Trophoblast cell (in vitro differentiated cells and primary cell): ENCODE measurements around the gene NUB1.
A peak's percentile ranks its signal among the peaks of the same experiment; 100 is the strongest.

Experiments
- DNase-seq, 2 donors: peaks; one replicate each; pipeline ENCODE4 v3.0.0-alpha.2; 2016
- H2AFZ ChIP-seq: 2 replicates; pipeline ENCODE4 v1.6.1; 2013; ENCODE audit warnings: low read length, moderate library complexity, mild to moderate bottlenecking; ENCODE audit not compliant: insufficient read depth, poor library complexity
- H2AK5ac ChIP-seq: 2 replicates; pipeline ENCODE4 v1.6.1; 2013; ENCODE audit warnings: mild to moderate bottlenecking, low read length
- H2BK120ac ChIP-seq: 2 replicates; pipeline ENCODE4 v1.6.1; 2013; ENCODE audit warnings: low read length, mild to moderate bottlenecking, moderate library complexity; ENCODE audit not compliant: insufficient read depth, poor library complexity
- H2BK12ac ChIP-seq: 2 replicates; pipeline ENCODE4 v1.6.1; 2013; ENCODE audit warnings: mild to moderate bottlenecking, low read length, moderate library complexity
- H2BK5ac ChIP-seq: 2 replicates; pipeline ENCODE4 v1.6.1; 2013; ENCODE audit warnings: low read length, low read depth, moderate library complexity, mild to moderate bottlenecking; ENCODE audit not compliant: poor library complexity
- H3K14ac ChIP-seq: 2 replicates; pipeline ENCODE4 v1.6.1; 2013; ENCODE audit warnings: mild to moderate bottlenecking, low read length
- H3K18ac ChIP-seq: 2 replicates; pipeline ENCODE4 v1.6.1; 2013; ENCODE audit warnings: mild to moderate bottlenecking, low read length
- H3K23ac ChIP-seq: 2 replicates; pipeline ENCODE4 v1.6.1; 2013; ENCODE audit warnings: low read length
- H3K27ac ChIP-seq: 2 replicates; pipeline ENCODE4 v1.5.1; 2013; ENCODE audit warnings: low read depth, mild to moderate bottlenecking, inconsistent platforms, low read length, moderate library complexity
- H3K27me3 ChIP-seq: 2 replicates; pipeline ENCODE4 v1.6.1; 2013; ENCODE audit warnings: inconsistent platforms, mild to moderate bottlenecking, low read length, moderate library complexity; ENCODE audit not compliant: insufficient read depth
- H3K36me3 ChIP-seq, 2 experiments: 1 replicate in 1 of 2; 2 replicates in 1 of 2; pipeline ENCODE4 v1.6.1; 2013; ENCODE audit warnings: low read length in 2 of 2, mild to moderate bottlenecking in 2 of 2, moderate library complexity in 1 of 2; ENCODE audit not compliant: insufficient read depth in 2 of 2, control insufficient read depth in 1 of 2
- H3K4ac ChIP-seq: 2 replicates; pipeline ENCODE4 v1.6.1; 2013; ENCODE audit warnings: low read depth, mild to moderate bottlenecking, low read length, moderate library complexity
- H3K4me1 ChIP-seq, 2 experiments: 1 replicate in 1 of 2; 2 replicates in 1 of 2; pipeline ENCODE4 v1.6.1; 2013; ENCODE audit warnings: low read length in 2 of 2, mild to moderate bottlenecking in 2 of 2, moderate library complexity in 1 of 2; ENCODE audit not compliant: insufficient read depth in 2 of 2, control insufficient read depth in 1 of 2
- H3K4me2 ChIP-seq: 2 replicates; pipeline ENCODE4 v1.6.1; 2013; ENCODE audit warnings: inconsistent platforms, mild to moderate bottlenecking, low read length, moderate library complexity
- H3K4me3 ChIP-seq: 2 replicates; pipeline ENCODE4 v1.5.1; 2013; ENCODE audit warnings: mild to moderate bottlenecking, low read depth, low read length, inconsistent platforms
- H3K79me1 ChIP-seq: one replicate; pipeline ENCODE4 v1.6.1; 2013; ENCODE audit warnings: low read length
- H3K79me2 ChIP-seq: 2 replicates; pipeline ENCODE4 v1.6.1; 2013; ENCODE audit warnings: low read length, mild to moderate bottlenecking; ENCODE audit not compliant: control insufficient read depth, insufficient read depth, poor library complexity
- H3K9ac ChIP-seq: 2 replicates; pipeline ENCODE4 v1.6.1; 2013; ENCODE audit warnings: mild to moderate bottlenecking, low read length
- H3K9me3 ChIP-seq: 2 replicates; pipeline ENCODE4 v1.6.1; 2013; ENCODE audit warnings: low read depth, mild to moderate bottlenecking, control low read depth, inconsistent platforms, low read length; ENCODE audit not compliant: insufficient read depth
- H4K12ac ChIP-seq: 2 replicates; pipeline ENCODE4 v1.6.1; 2013; ENCODE audit warnings: low read depth, mild to moderate bottlenecking, low read length, moderate library complexity
- H4K8ac ChIP-seq: 2 replicates; pipeline ENCODE4 v1.6.1; 2013; ENCODE audit warnings: low read depth, mild to moderate bottlenecking, low read length, moderate library complexity
- H4K91ac ChIP-seq: one replicate; pipeline ENCODE4 v1.6.1; 2013; ENCODE audit warnings: low read depth, mild to moderate bottlenecking, low read length, moderate library complexity
- WGBS: extraction: QIAGEN DNeasy Blood & Tissue Kit; methylation state at CpG from one replicate; pipeline ENCODE4 v1.1.7; 2013; ENCODE audit warnings: missing lambda C conversion rate; ENCODE audit not compliant: insufficient read length, insufficient coverage; ENCODE audit errors: extremely low coverage; 5-methylcytosine and 5-hydroxymethylcytosine counted together

Gene NUB1

DNA sequence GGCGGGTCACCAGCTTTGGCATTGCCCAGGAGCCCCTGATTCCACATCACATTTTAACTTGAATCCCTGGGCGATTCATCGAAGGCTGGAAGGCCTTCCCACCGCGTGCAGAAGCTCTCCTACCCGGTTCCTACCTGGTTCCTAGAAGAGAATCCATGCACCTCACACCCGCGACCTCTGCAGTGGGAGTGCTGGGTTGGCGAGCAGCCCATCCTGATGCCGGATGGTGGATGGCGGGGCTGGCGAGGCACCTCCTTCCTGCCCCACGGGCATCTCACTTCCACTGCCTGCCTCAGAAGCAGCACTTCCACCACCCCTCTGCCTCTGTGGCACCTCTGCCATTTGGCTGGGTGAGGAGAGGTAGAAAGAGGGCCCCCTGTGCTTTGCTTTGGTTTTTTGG lies 32.0 kb downstream of the NUB1 start:
- H3K9ac ChIP-seq, result no peak overlapping the region
- no peak overlapping the region for H2BK120ac ChIP-seq
- no peak overlapping the region for H4K8ac ChIP-seq
- H2AK5ac ChIP-seq, result no peak overlapping the region
- no peak overlapping the region for H3K4me3 ChIP-seq
- no CpG with 5 or more reads among the region's 13 CpGs for WGBS
- H3K27ac ChIP-seq, result no peak overlapping the region
- no peak overlapping the region for H3K18ac ChIP-seq
- H3K79me2 ChIP-seq, result no peaks in the 10 kb centered on the region
- H3K36me3 ChIP-seq, result peaks cover 30 to 34% of the 10 kb centered on the region in 2 experiments
- DNase-seq, result no peak
- no peak overlapping the region for H2AFZ ChIP-seq
- H3K23ac ChIP-seq, result no peak overlapping the region
- no peaks in the 10 kb centered on the region for H3K79me1 ChIP-seq
- no peak overlapping the region for H3K4ac ChIP-seq
- H4K91ac ChIP-seq, result no peak overlapping the region
- H3K9me3 ChIP-seq, result no peaks in the 10 kb centered on the region
- H2BK12ac ChIP-seq, result no peak overlapping the region
- H2BK5ac ChIP-seq, result no peak overlapping the region
- no peaks in the 10 kb centered on the region for H3K4me1 ChIP-seq
- no peak overlapping the region for H3K4me2 ChIP-seq
- no peaks in the 10 kb centered on the region for H3K27me3 ChIP-seq
- no peak overlapping the region for H4K12ac ChIP-seq
- H3K14ac ChIP-seq, result no peak overlapping the region

DNA sequence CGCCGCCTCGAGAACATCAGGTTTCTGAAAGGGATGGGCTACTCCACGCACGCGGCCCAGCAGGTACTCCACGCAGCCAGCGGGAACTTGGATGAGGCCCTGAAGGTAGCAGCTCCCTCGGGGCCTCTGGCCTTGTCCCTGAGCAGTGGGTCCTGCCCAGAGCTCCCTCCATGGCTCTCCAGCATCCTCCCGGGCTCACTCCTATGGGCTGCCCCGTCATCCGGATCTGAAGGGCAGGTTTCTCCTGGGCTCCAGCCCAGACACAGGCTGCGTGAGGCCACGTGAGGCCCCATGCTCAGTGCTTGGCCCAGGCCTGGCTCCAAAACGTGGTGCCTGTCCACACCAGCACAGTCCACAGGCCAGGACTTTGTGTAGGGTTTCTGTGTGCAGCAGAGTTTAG lies 32.5 kb downstream of the NUB1 start:
- Histone ChIP-seq H3K36me3 (peaks cover 30 to 34% of the 10 kb centered on the region in 2 experiments), H3K27ac (no peak overlapping the region), H3K4ac (no peak overlapping the region), H2BK5ac (no peak overlapping the region), H4K91ac (no peak overlapping the region), H3K4me1 (no peaks in the 10 kb centered on the region), H2BK120ac (no peak overlapping the region), H3K9ac (no peak overlapping the region), H3K79me2 (no peaks in the 10 kb centered on the region), H3K4me3 (no peak overlapping the region), H3K4me2 (no peak overlapping the region), H4K12ac (no peak overlapping the region), H3K18ac (no peak overlapping the region), H3K23ac (no peak overlapping the region), H3K9me3 (no peaks in the 10 kb centered on the region), H2AFZ (no peak overlapping the region), H3K14ac (no peak overlapping the region), H2AK5ac (no peak overlapping the region), H3K79me1 (no peaks in the 10 kb centered on the region), H2BK12ac (no peak overlapping the region), H4K8ac (no peak overlapping the region), H3K27me3 (no peaks in the 10 kb centered on the region)
- WGBS, result no CpG with 5 or more reads among the region's 15 CpGs
- DNase-seq, result no peak

DNA sequence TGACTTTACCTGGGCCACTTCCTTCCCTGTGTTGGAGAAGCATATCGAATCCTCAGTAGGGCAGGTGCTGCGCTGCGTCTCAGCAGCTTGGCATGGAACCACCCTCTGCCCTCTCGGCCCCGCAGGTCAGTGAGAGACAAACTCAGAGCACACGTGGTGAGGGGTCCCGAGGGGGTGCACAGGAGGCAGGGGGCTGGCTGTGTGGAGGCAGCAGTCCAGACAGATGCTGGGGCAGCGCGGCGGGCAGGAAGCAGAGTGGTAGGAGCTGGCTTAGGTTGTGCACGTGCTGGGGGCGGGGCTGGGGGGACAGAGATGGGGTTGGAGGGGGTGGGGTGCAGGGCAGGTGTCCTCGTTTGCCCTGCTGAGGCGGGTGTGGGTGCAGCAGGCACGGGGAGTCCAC lies 33.1 kb downstream of the NUB1 start:
- no peak overlapping the region for H3K9ac ChIP-seq
- no peak for DNase-seq
- no peak overlapping the region for H3K23ac ChIP-seq
- H4K12ac ChIP-seq, result no peak overlapping the region
- no CpG with 5 or more reads among the region's 15 CpGs for WGBS
- H2BK12ac ChIP-seq, result no peak overlapping the region
- H2BK5ac ChIP-seq, result no peak overlapping the region
- H2AK5ac ChIP-seq, result no peak overlapping the region
- H3K27me3 ChIP-seq, result no peaks in the 10 kb centered on the region
- no peak overlapping the region for H3K18ac ChIP-seq
- no peak overlapping the region for H2BK120ac ChIP-seq
- no peak overlapping the region for H3K14ac ChIP-seq
- H3K9me3 ChIP-seq, result no peaks in the 10 kb centered on the region
- H2AFZ ChIP-seq, result no peak overlapping the region
- H3K4ac ChIP-seq, result no peak overlapping the region
- no peak overlapping the region for H4K91ac ChIP-seq
- peaks cover 34 to 35% of the 10 kb centered on the region in 2 experiments for H3K36me3 ChIP-seq
- no peaks in the 10 kb centered on the region for H3K4me1 ChIP-seq
- no peak overlapping the region for H3K4me3 ChIP-seq
- H3K27ac ChIP-seq, result no peak overlapping the region
- H3K4me2 ChIP-seq, result no peak overlapping the region
- H3K79me1 ChIP-seq, result no peaks in the 10 kb centered on the region
- H4K8ac ChIP-seq, result no peak overlapping the region
- H3K79me2 ChIP-seq, result no peaks in the 10 kb centered on the region

DNA sequence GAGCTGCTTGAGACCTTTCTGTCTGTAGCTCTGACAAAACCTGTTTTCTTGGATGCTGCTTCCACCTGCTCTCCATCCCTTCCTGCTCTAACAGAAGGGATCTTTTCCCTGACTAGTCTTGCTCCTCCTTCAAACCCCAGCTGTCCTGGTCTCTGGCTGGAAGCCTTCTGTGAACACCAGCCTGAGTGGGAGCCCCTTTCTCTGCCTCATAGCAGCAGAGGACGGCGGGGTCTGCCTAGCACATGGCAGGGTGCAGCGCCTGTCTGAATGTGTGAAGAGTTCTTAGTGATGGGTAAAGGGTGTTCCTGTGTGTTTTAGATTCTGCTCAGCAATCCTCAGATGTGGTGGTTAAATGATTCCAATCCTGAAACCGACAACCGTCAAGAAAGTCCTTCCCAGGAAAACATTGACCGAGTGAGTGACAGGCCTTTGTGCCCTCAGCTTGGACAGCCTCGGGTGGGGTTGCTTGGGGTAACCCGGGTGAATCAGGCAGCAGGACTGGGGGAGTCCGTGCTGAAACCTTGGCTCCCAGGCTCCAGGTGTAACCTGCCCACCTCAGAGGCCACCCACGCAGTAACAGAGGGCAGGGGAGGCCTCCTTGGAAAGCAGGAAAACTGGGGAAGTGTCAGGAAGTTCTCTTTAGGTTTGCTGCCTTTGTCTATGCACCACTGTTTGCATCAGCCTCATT lies 34.1 kb downstream of the NUB1 start:
- no peak overlapping the region for H3K4ac ChIP-seq
- H3K14ac ChIP-seq, result no peak overlapping the region
- no peak overlapping the region for H2BK12ac ChIP-seq
- no peak overlapping the region for H4K8ac ChIP-seq
- H3K18ac ChIP-seq, result no peak overlapping the region
- H3K4me3 ChIP-seq, result no peak overlapping the region
- H3K27ac ChIP-seq, result no peak overlapping the region
- no peak overlapping the region for H3K23ac ChIP-seq
- H2BK120ac ChIP-seq, result no peak overlapping the region
- H2AFZ ChIP-seq, result no peak overlapping the region
- no peak overlapping the region for H2BK5ac ChIP-seq
- no peak for DNase-seq
- H4K12ac ChIP-seq, result no peak overlapping the region
- H3K9me3 ChIP-seq, result no peaks in the 10 kb centered on the region
- peak overlapping the region; percentile 12 for H3K9ac ChIP-seq
- H4K91ac ChIP-seq, result no peak overlapping the region
- WGBS, result no CpG with 5 or more reads among the region's 10 CpGs
- no peak overlapping the region for H3K4me2 ChIP-seq
- no peaks in the 10 kb centered on the region for H3K79me2 ChIP-seq
- H3K27me3 ChIP-seq, result no peaks in the 10 kb centered on the region
- H2AK5ac ChIP-seq, result no peak overlapping the region
- no peaks in the 10 kb centered on the region for H3K4me1 ChIP-seq
- peaks cover 33 to 34% of the 10 kb centered on the region in 2 experiments for H3K36me3 ChIP-seq
- H3K79me1 ChIP-seq, result no peaks in the 10 kb centered on the region
